Lung (tissue), 12 donors: ENCODE results near the gene IGLL1. TPM values are rescaled to one million over a fixed set of nuclear protein-coding genes. Genes with fewer than 3 reads are reported as not detected.
"Not testable (repeated sequence)": the region's sequence is repeated elsewhere in the genome, so short reads cannot be mapped to it uniquely, and the experiment has no call there.

Source experiments
- ATAC-seq: fragments of 200-7000 bp; cut with Tn5 transposase; one replicate; pipeline ENCODE4 v1.9.1; 2020; ENCODE audit warnings: moderate number of reproducible peaks; ENCODE audit not compliant: insufficient read depth, low FRiP score
- DNase-seq, 3 donors: peaks; one replicate each; pipeline ENCODE4 v3.0.0-alpha.2; 2013 to 2017
- H3K27ac ChIP-seq, 2 donors: one replicate each; pipeline ENCODE4 v1.5.1; 2013; ENCODE audit warnings: mild to moderate bottlenecking in 2 of 2, moderate library complexity in 2 of 2, control low read depth in 1 of 2, inconsistent platforms in 1 of 2, low read depth in 1 of 2, low read length in 1 of 2
- H3K27me3 ChIP-seq, 3 donors: one replicate each; pipeline ENCODE4 v1.5.1; 2013; ENCODE audit warnings: low read length in 2 of 3; ENCODE audit not compliant: control insufficient read depth in 3 of 3, insufficient read depth in 3 of 3
- H3K36me3 ChIP-seq, 4 donors: one replicate each; pipeline ENCODE4 v1.5.1; 2013; ENCODE audit warnings: low read length in 4 of 4, mild to moderate bottlenecking in 1 of 4, moderate library complexity in 1 of 4; ENCODE audit not compliant: control insufficient read depth in 4 of 4, insufficient read depth in 4 of 4
- H3K4me1 ChIP-seq, 5 donors: one replicate each; pipeline ENCODE4 v1.5.1; 2013; ENCODE audit warnings: low read length in 5 of 5, mild to moderate bottlenecking in 2 of 5, moderate library complexity in 1 of 5; ENCODE audit not compliant: control insufficient read depth in 5 of 5, insufficient read depth in 5 of 5
- H3K4me3 ChIP-seq: one replicate; pipeline ENCODE4 v1.5.1; 2013; ENCODE audit warnings: mild to moderate bottlenecking, control low read depth, moderate library complexity
- H3K9ac ChIP-seq, 2 donors: one replicate each; pipeline ENCODE4 v1.5.1; 2013; ENCODE audit warnings: low read length in 2 of 2, control low read depth in 1 of 2; ENCODE audit not compliant: insufficient read depth in 1 of 2
- H3K9me3 ChIP-seq, 4 donors: one replicate each; pipeline ENCODE4 v1.5.1; 2013; ENCODE audit warnings: low read length in 3 of 4, mild to moderate bottlenecking in 1 of 4, moderate library complexity in 1 of 4; ENCODE audit not compliant: control insufficient read depth in 4 of 4, insufficient read depth in 3 of 4
- WGBS, 2 donors: extraction: QIAGEN DNeasy Blood & Tissue Kit; methylation state at CpG; one replicate each; pipeline ENCODE4 v1.1.7; 2013; 5-methylcytosine and 5-hydroxymethylcytosine counted together
- polyA plus RNA-seq, 2 donors: library from polyadenylated mRNA; stranded (reverse); fragments of 200-250 nt; gene quantifications; one replicate each; pipeline ENCODE4 v1.2.1, GENCODE V29; 2013
- total RNA-seq, 2 donors: library from RNA; depleted of rRNA in 1 of 2; stranded (reverse); fragments of >200 nt in 1 of 2; gene quantifications; one replicate each; pipeline ENCODE4 v1.2.1, GENCODE V29; 2014 to 2021
- TF ChIP-seq, protein P1 (sequence below): IDR thresholded peaks from 2 replicates; pipeline ENCODE4 v1.5.1; 2012; ENCODE audit warnings: mild to moderate bottlenecking; ENCODE audit errors: control extremely low read depth, extremely low read depth
- donor health status: control.
- donor health status: control.
- donor health status: Bipolar disorder and iron deficiency.
- donor health status: healthy.
- donor health status: DM: yes; HTN: yes; CAD: no.

The IGLL1 gene
- total and polyA plus RNA-seq, 4 donors = 0.16 to 0.28 TPM; not detected in 2

DNA sequence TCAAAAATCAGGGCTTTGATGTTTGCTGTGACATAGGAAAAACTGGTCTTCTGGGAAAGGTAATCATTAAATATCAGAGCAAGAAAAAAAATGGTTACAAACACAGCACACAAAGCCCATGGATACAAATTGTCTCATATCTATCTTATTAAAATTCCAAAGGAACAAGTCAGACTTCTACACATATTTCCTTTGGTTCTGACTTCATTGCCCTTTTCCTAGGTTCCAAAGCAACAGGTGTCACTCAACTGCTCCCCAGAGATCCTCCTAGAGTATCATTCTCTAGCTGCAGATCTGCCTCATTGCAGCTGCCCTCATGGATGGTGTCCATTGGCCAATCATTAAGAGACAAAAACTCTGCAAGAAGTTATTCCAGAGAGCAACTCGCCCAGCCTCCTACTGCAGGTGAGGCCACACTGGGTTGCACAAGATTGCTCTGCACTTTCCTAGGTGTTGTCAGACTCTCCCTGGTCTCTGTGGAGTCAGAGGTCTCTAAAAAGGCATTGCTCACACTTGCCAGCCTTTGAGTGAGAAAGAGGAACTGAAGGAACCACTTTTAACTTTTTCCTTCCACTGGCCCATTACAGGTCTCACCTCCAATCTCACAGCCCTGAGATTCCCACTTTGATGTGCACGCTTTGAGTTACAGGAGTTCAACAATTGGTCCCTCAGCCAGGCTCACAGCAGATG, 46.3 kb upstream of the IGLL1 start:
- Histone ChIP-seq H3K27ac (no peak overlapping the region), H3K36me3 (peaks cover 0 to 4% (median under 1%) of the 10 kb centered on the region in 4 donors), H3K9me3 (peaks cover 0 to 3% (median 0%) of the 10 kb centered on the region in 4 donors), H3K27me3 (no peaks in the 10 kb centered on the region), H3K4me1 (no peaks in the 10 kb centered on the region), H3K4me3 (no peak overlapping the region), H3K9ac (no peak overlapping the region)
- TF ChIP-seq, protein P1, sequence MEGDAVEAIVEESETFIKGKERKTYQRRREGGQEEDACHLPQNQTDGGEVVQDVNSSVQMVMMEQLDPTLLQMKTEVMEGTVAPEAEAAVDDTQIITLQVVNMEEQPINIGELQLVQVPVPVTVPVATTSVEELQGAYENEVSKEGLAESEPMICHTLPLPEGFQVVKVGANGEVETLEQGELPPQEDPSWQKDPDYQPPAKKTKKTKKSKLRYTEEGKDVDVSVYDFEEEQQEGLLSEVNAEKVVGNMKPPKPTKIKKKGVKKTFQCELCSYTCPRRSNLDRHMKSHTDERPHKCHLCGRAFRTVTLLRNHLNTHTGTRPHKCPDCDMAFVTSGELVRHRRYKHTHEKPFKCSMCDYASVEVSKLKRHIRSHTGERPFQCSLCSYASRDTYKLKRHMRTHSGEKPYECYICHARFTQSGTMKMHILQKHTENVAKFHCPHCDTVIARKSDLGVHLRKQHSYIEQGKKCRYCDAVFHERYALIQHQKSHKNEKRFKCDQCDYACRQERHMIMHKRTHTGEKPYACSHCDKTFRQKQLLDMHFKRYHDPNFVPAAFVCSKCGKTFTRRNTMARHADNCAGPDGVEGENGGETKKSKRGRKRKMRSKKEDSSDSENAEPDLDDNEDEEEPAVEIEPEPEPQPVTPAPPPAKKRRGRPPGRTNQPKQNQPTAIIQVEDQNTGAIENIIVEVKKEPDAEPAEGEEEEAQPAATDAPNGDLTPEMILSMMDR = no peak
- ATAC-seq (no peak), DNase-seq (no peak)
- WGBS, 2 donors = 63 to 85% methylated on average over 2 of the region's 2 CpGs

DNA sequence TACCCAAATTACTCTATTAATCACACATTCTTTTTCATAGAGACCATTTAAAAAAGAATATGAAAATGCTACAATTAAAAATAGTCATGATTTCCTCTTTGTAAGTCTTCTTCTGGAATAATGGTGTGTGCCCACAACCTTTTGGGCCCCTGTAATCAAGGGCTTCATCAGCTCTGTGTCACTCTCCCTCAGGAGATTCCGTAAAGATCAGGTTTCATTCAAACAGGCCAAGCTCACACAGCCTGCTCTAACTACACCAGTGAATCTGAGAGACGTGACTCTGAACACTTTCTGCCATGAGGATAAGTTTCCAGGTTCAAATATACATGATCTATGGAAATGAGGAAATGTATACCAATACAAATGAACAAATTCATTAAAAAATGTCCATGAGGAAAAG, 42.5 kb upstream of the IGLL1 start:
- ATAC-seq = no peak
- H3K4me1 ChIP-seq = no peaks in the 10 kb centered on the region
- 64 to 66% methylated on average over 2 of the region's 2 CpGs for WGBS, 2 donors
- DNase-seq = no peak
- H3K9ac ChIP-seq = no peak overlapping the region
- H3K27ac ChIP-seq = no peak overlapping the region
- H3K9me3 ChIP-seq = no peaks in the 10 kb centered on the region
- H3K4me3 ChIP-seq = no peak overlapping the region
- peaks cover 0 to 4% (median under 1%) of the 10 kb centered on the region in 4 donors for H3K36me3 ChIP-seq
- no peaks in the 10 kb centered on the region for H3K27me3 ChIP-seq
- TF ChIP-seq, protein P1 = no peak

DNA sequence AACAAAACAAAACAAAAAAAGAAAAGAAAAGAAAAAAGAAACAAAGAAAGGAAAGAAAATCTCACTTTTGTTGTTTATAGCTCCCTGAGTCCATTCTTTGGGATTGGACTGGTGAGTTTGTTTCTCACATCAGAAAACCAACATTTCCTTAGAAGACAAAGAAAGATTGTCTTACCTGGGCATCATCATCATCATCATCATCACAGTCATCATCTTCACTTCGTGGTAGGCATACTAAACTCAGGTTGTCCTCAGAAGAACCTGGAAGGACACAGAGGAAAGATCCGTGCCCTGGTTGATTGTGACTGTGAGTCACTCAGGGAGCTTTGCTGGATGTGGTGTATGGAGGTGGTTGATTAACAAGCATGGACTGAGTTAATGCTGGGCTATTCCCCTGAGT, 41.8 kb upstream of the IGLL1 start:
- H3K9ac ChIP-seq, H3K27ac ChIP-seq, H3K36me3 ChIP-seq, H3K27me3 ChIP-seq, H3K4me3 ChIP-seq, H3K4me1 ChIP-seq, DNase-seq, ATAC-seq, H3K9me3 ChIP-seq: not testable (repeated sequence)
- 87 to 89% methylated on average over 2 of the region's 2 CpGs for WGBS, 2 donors

DNA sequence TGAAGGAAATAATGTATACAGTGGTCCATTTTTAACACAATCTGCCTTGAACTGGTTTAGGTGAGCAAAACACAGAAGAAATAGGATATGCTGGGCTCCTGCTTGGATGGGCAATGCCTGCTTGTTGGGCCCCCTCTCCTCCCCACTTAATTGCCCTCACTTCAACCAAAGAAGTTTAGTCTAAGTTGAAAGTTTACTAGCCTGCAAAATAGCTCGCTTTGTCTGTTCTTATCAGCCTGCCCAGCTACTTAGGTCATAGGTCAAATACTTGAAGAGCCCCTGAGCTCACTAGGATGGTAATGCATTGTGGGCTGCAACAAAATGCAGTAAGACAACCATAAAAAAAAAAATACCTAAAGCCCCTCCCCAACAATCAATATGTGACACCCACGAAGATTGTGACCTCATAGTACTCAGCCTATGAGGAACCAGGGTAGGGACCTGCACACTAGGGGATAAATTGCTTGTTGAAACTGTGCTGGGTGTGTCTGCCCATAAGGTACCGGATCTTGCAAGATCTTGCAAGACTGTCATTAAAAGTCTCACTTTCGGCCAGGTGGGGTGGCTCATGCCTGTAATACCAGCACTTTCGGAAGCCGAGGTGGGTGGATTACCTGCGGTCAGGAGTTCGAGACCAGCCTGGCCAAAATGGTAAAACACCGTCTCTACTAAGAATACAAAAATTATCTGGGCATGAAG, 41.1 kb upstream of the IGLL1 start:
- Histone ChIP-seq H3K9ac (no peak overlapping the region), H3K4me1 (no peaks in the 10 kb centered on the region), H3K4me3 (no peak overlapping the region), H3K27me3 (no peaks in the 10 kb centered on the region), H3K27ac (no peak overlapping the region), H3K36me3 (peaks cover 0 to 4% (median under 1%) of the 10 kb centered on the region in 4 donors), H3K9me3 (no peaks in the 10 kb centered on the region)
- TF ChIP-seq, protein P1 = no peak
- 88 to 93% methylated on average over 9 of the region's 9 CpGs for WGBS, 2 donors
- no peak for ATAC-seq
- DNase-seq = no peak
